Gastrocnemius medialis (tissue), 4 donors: ENCODE data around the gene DNAJB5.

Experiments used
- CTCF ChIP-seq, 5 experiments: fragments of 450-650 bp in 3 of 5; fragments of 200-600 bp in 2 of 5; sonication (generic) in 2 of 5; IDR thresholded peaks in 4 of 5; conservative IDR thresholded peaks in 1 of 5; 1 replicate in 4 of 5; 2 replicates in 1 of 5; pipeline ENCODE4 v1.5.1; 2016 to 2019; ENCODE audit warnings: antibody characterized with exemption in 5 of 5, mild to moderate bottlenecking in 3 of 5, moderate library complexity in 3 of 5
- POLR2A ChIP-seq, 2 donors: fragments of 450-650 bp; IDR thresholded peaks; one replicate each; pipeline ENCODE4 v1.6.1; 2017; ENCODE audit warnings: antibody characterized with exemption in 2 of 2, mild to moderate bottlenecking in 2 of 2, moderate library complexity in 2 of 2

DNA sequence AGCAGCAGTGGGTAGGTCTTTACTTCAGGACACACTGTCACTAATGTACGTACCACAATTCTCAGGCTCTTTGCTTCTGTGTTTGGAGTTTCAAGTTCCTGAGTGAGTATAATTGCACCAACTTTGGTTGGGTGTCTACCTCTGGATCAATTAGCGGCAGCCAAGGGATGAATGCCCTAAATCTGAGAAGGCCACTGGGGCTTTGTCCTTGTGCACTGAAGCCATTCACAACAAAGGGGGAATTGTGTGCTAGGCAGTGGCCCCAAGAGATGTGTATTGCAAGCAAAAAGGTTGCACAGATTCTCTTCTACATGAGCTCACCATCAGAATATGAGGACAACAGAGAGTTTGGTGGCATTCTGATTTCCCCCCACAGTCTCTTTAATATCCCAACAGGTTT lies 35.3 kb upstream of the DNAJB5 start:
- no peak for TF ChIP-seq CTCF (IDR thresholded peaks at IDR 0.05 in 4 of 5, conservative IDR thresholded peaks at IDR 0.05 in 1 of 5)
- TF ChIP-seq POLR2A (IDR thresholded peaks at IDR 0.05), result no peak
